HL-60 (cell line): Measurements from ENCODE around the gene PRC1.

ENCODE experiments used
- DNase-seq, 2 experiments: peaks; one replicate each; pipeline ENCODE4 v3.0.0-alpha.2; 2010 to 2020; ENCODE audit warnings: low read depth in 1 of 2, low spot score in 1 of 2
- H3K27ac ChIP-seq: fragments of 250-450 bp; sonication (Bioruptor Pico); replicated peaks from 2 replicates; pipeline ENCODE4 v1.5.1; 2020; ENCODE audit warnings: mild to moderate bottlenecking, moderate library complexity
- H3K27me3 ChIP-seq: fragments of 250-450 bp; sonication (Bioruptor Pico); 2 replicates; pipeline ENCODE4 v1.5.1; 2021; ENCODE audit warnings: mild to moderate bottlenecking, moderate library complexity; ENCODE audit not compliant: insufficient read depth, poor library complexity, severe bottlenecking
- H3K4me3 ChIP-seq: replicated peaks from 2 replicates; pipeline ENCODE4 v1.5.1; 2011; ENCODE audit warnings: mild to moderate bottlenecking, control low read depth, low read length; ENCODE audit not compliant: insufficient read depth
- GABPA ChIP-seq: IDR thresholded peaks from 2 replicates; pipeline ENCODE4 v1.6.1; 2012; ENCODE audit warnings: low read depth
- POLR2AphosphoS5 ChIP-seq: IDR thresholded peaks from 2 replicates; pipeline ENCODE4 v1.6.1; 2012; ENCODE audit warnings: low read depth
- SPI1 ChIP-seq: IDR thresholded peaks from 2 replicates; pipeline ENCODE4 v1.6.1; 2012; ENCODE audit warnings: low read depth, mild to moderate bottlenecking, borderline replicate concordance
- TF ChIP-seq, protein P1 (sequence below): IDR thresholded peaks from 2 replicates; pipeline ENCODE4 v1.6.1; 2012; ENCODE audit warnings: low read depth; ENCODE audit not compliant: insufficient replicate concordance
- TF ChIP-seq, protein P2 (sequence below): IDR thresholded peaks from one replicate; pipeline ENCODE4 v1.5.1; 2011; ENCODE audit warnings: low read length, control low read depth, inconsistent platforms; ENCODE audit not compliant: insufficient read depth

The PRC1 gene

DNA sequence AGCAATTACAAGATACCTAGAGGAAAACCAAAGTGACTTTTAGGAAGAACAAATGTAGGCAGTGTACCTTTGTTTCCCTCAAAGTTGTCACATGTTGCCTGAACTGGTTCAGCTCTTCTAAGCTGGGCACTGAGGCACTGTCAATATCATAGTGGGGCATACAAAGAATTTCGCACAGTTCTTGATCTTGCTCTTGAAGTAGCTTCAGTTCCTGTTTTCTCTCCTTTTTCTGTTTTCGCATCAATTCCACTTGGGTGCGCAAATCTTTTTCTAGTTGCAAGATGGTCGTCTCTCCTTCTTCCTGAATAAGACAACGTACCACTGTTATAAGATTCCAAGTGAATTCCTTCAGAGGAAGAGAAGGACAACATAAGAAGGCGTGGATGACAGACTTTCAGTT, 12.7 kb downstream of the PRC1 start:
- no peak for DNase-seq
- no peak overlapping the region for H3K4me3 ChIP-seq
- no peaks in the 10 kb centered on the region for H3K27me3 ChIP-seq
- H3K27ac ChIP-seq: no peak overlapping the region
- TF ChIP-seq, protein P1, sequence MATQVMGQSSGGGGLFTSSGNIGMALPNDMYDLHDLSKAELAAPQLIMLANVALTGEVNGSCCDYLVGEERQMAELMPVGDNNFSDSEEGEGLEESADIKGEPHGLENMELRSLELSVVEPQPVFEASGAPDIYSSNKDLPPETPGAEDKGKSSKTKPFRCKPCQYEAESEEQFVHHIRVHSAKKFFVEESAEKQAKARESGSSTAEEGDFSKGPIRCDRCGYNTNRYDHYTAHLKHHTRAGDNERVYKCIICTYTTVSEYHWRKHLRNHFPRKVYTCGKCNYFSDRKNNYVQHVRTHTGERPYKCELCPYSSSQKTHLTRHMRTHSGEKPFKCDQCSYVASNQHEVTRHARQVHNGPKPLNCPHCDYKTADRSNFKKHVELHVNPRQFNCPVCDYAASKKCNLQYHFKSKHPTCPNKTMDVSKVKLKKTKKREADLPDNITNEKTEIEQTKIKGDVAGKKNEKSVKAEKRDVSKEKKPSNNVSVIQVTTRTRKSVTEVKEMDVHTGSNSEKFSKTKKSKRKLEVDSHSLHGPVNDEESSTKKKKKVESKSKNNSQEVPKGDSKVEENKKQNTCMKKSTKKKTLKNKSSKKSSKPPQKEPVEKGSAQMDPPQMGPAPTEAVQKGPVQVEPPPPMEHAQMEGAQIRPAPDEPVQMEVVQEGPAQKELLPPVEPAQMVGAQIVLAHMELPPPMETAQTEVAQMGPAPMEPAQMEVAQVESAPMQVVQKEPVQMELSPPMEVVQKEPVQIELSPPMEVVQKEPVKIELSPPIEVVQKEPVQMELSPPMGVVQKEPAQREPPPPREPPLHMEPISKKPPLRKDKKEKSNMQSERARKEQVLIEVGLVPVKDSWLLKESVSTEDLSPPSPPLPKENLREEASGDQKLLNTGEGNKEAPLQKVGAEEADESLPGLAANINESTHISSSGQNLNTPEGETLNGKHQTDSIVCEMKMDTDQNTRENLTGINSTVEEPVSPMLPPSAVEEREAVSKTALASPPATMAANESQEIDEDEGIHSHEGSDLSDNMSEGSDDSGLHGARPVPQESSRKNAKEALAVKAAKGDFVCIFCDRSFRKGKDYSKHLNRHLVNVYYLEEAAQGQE: no peak
- TF ChIP-seq SPI1: peak; percentile 62

DNA sequence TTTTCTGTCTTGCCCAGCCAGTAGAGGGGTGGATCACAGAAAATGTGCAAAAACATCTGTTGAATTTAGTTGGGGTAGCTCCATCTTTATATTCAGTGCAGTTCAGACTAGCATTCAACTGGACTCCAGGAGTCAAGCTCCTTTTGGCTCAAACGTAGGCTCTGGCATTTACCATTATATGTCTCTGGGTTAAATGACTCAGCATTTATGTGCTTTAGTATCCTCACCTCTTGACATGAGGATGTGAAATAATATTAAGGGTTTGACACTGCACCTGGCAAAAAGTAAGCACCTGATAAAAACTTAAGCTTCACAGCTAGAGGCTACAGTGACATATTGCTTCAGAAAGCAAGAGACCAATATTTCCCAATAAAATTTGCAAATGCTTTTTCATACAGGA, 14.8 kb downstream of the PRC1 start:
- DNase-seq: no peak
- no peak overlapping the region for H3K27ac ChIP-seq
- TF ChIP-seq, protein P1: no peak
- TF ChIP-seq GABPA: no peak
- TF ChIP-seq POLR2AphosphoS5: no peak
- TF ChIP-seq SPI1: no peak
- no peak overlapping the region for H3K4me3 ChIP-seq
- H3K27me3 ChIP-seq: no peaks in the 10 kb centered on the region

DNA sequence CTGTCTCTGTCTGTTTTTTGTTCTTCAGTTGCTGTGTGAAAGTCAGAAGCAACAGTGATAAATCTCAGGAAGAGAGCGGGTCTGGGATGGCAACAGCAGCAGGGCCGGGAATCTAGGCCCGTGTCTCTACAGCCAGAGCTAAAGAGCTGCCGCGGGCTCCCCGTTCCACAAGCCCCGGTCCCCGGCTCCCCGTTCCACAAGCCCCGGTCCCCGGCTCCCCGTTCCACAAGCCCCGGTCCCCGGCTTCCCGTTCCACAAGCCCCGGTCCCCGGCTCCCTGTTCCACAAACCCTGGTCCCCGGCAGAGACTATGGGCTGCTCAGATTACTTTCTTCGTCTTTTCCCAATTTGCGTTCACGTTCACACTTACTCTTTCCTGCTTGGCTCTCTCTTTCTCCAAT, 20.1 kb downstream of the PRC1 start:
- TF ChIP-seq, protein P2, sequence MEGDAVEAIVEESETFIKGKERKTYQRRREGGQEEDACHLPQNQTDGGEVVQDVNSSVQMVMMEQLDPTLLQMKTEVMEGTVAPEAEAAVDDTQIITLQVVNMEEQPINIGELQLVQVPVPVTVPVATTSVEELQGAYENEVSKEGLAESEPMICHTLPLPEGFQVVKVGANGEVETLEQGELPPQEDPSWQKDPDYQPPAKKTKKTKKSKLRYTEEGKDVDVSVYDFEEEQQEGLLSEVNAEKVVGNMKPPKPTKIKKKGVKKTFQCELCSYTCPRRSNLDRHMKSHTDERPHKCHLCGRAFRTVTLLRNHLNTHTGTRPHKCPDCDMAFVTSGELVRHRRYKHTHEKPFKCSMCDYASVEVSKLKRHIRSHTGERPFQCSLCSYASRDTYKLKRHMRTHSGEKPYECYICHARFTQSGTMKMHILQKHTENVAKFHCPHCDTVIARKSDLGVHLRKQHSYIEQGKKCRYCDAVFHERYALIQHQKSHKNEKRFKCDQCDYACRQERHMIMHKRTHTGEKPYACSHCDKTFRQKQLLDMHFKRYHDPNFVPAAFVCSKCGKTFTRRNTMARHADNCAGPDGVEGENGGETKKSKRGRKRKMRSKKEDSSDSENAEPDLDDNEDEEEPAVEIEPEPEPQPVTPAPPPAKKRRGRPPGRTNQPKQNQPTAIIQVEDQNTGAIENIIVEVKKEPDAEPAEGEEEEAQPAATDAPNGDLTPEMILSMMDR: no peak
- TF ChIP-seq, protein P1: no peak
- TF ChIP-seq SPI1 (no peak), GABPA (no peak), POLR2AphosphoS5 (no peak)

DNA sequence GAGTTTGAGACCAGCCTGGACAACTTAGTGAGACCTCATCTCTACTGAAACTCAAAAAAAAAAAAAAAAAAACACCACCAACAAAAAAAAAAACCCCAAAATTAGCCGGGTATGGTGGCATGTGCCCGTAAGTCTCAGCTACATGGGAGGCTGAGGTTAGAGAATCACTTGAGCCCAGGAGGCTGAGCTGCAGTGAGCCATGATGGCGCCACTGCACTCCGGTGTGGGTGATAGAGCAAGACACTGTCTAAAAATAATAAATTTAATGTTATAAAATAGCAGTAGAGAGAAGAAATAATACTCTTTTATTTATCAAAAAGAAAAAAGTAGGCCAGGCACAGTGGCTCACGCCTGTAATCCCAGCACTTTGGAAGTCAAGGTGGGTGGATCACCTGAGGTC, 22.2 kb downstream of the PRC1 start:
- TF ChIP-seq, protein P1: no peak
- TF ChIP-seq POLR2AphosphoS5 (no peak), SPI1 (no peak), GABPA (no peak)
- TF ChIP-seq, protein P2: no peak
- Histone ChIP-seq H3K27me3 (no peaks in the 10 kb centered on the region), H3K27ac (no peak overlapping the region)

More for the DNA sequence above, 20.1 kb downstream of the PRC1 start:
- Histone ChIP-seq H3K27me3 (no peaks in the 10 kb centered on the region), H3K4me3 (no peak overlapping the region), H3K27ac (no peak overlapping the region)
- DNase-seq: no peak

More for the DNA sequence above, 22.2 kb downstream of the PRC1 start:
- no peak overlapping the region for H3K4me3 ChIP-seq
- no peak for DNase-seq
